CD4-positive, alpha-beta T cell treated with Interleukin-2 at 100 ng/mL for 4 hours (primary cell): ENCODE measurements around the gene TM2D1.

ENCODE experiments used
- DNase-seq: peaks from one replicate; pipeline ENCODE4 v3.0.0-alpha.2; 2020; ENCODE audit warnings: low spot score

TM2D1 gene

DNA sequence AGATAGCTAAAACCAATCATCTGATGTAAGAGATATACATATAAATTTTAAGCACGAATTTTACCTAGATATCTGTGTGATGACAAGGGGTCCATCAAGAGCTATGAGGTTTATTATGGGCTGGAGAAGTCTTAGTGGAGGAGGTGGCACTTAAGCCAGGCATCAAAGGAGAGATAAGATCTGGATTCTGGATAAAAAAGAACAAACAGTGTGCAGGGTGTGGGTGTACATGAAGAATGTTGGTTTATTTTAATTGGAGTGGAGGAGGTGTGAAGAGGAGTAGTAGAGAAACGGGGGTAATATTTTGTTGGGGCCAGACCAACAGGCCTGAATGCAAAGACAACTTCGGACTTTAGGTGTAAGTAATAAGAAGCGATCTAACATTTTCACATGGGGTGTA, 80.6 kb downstream of the TM2D1 start:
- DNase-seq = no peak

DNA sequence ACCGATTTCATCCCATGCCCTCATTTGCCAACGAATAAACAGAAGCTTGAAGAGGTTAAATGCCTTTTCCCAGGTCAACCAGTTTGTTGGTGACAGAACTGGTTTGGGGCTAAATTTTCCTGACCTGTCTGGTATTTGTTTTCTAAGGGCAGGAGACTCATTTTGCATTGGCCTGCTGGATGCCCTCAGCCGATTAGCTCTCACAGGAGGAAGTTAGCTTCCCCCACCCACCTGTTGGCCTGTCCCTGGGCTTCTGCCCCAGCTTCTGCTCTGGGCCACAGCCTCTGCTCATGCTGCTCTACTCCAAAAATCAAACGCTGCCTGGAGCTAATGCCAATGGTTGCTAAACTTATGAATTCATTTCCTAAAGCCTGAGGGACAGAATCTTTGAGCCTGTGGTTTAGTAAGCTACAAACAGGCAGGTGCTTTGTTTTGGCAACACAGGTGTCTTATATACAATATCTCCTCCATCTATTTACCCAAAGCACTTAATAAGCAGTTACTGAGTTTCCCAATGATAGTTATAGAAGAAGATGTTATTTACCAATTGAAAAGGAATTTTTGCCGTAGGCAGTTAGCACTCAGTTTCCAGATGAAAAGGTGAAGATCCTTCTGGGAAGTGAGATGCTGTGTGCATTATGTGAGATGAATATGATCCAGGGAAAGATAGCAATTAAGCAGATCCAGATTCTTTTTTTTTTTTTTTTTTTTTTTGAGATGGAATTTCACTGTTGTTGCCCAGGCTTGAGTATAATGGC, 82.3 kb downstream of the TM2D1 start:
- DNase-seq = no peak

DNA sequence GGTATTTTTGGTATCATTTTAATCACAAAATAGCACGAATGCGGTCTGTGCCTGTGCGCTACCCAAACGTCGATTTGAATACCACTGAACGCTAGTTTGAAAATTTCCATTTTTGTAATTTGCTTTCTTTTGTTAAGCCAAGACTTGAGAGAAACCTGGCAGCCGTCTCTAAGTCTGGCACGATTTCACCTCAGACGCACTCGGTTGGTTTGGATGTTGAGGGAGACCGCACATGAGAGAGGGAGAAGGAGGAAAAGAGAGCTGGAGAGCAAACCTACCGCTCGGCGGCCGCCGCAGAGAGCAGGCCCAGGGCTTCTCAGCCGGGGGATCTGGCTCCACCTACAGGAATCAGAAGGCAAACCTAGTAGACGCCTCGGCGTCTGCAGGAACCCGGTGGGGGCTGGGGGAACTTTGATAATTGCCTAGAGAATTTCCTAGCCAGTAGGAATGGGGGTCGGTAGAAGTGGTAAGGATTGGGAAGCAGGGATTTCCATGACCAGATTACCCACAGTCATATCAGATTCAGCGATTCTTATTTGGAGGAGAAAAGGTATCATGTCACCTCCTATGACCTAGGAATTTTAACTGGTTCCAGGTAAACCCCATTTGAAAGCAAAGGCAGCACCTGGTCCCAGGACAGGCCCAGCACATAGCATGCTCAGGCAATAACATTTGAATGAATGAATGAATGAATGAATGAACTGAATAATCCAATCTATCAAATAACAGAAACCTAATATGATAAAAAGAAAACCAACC, 83.2 kb downstream of the TM2D1 start:
- DNase-seq = peak; percentile 44

DNA sequence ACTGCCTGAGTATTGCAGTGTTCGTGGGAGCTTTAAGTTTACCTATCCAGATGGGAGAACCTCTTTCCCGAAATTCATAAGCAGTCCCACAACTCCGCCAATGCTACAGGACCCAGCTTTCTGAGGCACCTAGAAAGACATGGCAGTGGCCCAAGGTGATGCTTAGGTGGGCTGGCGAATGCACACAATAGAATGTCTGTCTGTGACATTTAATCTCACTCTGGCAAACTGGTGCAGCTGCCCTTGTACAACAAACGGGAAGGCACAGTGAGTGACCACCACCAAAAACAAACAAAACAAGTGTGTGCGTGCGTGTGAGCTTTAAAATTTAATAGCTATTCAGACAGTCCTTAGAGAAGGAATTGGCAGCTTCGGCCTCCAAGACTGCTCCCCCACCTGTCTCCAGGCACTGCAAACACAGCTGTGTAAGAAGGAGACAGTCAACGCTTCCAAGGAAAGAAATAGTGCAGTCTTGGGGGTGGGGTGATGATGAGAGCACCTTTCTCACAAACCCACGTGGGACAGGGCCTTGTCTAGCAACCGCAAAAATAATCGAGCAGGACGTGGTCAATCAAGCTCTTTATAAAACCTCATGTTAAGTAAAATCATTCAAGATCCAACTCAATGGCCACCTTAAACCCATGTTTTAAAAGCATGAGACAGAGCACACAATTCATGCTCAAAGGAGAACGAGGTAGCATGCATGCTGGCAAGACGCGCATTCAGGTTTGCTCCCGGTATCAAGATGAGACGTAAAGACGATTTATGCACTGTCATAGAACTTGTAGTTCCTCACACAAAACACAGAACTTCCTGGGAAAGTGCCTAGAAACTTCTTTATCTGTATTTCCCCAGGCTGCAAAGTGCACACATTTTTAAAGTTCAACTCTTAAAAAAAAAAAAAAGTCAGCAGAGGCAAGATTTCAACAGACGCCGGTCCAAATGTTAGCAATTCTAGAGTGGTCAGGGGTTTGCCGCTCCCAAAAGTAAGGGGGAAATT, 84.1 kb downstream of the TM2D1 start:
- no peak for DNase-seq

DNA sequence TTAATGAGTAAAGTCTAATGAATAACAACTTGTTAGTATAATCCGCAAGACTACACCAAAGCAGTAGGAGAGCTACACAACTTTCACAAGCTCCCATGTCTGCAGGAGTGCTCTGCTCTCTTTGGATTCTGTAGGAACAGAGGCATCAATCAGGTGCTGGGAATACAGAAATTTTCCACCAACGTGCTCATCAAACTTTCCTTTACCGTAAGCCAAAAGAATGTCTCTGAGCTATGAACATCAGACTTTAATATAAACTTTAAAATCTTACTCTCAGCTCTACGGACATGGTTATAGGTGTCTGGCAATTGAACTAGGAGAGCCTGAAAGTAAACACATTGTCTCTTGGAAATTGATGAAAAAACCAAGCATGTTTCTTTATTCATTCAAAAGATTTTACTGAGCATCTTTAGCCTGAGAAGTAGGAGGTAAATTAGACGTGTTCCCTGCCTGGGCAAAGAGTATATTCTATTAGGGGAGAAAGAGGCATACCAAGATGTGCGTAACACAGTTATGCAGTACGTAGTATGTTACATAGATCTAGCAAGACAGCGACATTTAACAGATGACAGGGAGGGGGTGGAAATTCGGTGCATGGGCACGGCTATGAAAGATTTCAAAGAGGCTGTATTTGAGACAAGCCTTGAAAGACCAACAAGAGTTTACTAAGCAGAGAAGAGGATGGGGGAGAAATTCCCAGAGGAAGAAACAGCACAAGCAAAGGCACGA, 85.2 kb downstream of the TM2D1 start:
- DNase-seq = no peak

DNA sequence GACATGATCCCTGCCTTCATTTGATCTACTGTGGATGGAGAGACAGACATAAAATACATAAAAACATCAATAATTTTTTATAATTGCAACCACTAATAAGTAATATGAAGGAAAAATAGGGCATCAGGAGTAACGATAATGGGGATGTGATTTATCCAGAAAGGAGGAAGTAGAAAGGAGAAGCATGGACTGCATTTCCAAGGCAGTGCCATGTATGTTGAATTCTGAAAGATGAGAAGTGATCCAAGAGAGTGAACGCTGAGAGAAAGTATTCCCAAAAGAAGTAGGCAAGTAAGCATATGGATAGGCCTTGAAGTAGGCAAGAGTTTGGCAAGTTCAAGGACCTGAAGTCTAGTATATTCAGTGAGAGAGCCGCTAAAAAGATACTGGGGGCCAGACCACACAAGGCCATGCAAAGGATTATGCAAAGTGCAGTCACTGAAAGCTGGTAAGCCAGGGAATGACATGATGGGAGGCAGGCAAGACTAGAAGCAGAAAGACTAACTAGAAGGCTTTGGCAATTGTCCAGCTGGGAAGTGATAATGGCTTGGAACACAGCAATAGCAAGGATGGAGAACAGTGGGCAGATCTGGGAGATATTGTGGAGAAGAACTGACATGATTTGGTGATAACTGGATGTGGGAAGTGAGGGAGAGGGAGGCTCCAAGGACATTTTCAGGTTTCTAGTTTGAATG, 85.9 kb downstream of the TM2D1 start:
- DNase-seq = no peak

DNA sequence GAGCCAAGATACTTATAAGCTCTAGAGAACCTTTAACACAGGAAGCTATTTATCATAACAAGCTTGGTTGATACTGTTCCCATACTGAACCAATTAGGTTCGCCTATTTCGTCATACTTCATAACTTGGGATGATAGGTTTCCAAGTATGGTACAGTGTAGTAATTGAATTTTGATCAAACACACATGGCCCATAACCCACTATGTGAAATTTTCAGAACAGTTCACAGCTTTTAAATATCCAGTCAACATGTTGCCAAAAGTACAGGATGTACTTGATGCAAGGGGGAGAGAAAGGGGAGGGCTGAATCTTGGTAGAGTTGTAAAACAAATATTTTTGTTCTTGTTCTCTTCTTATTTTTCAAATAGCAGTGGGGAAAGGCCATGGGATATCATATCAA, 86.6 kb downstream of the TM2D1 start:
- DNase-seq = no peak

DNA sequence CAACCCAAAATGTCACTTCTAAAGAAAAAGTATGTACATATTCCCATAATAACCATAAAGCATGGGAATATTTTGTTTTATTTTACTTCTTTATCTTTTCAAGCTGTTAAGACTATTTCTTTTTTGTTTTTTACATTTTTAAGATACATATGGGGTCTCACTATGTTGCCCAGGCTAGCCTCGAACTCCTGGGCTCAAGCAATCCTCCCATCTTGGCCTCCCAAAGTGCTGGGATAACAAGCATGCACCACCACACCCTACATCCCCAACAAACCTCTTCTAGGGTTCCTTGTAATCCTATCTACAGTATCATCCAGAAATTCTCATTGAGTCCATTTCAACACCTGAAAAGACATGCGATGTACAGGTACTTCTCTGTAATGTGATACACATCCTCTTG, 87.5 kb downstream of the TM2D1 start:
- no peak for DNase-seq

DNA sequence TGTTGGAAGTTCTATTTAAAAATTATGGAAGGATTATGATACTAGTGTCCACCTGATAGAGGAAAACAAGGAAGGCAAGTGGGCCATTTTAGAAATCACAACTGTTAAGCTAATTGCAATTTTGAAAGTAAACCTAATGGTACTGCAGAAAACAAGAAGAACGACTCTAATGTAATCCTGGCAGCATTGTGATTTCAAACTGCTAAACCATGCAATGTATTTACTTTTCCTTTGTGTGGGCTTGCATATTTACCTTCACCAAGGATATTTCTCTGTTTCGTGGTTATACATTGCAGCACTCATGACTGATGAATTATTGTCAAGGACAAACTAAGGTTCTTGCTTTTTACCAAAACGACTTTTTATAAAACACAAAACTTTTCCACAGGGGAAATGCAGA, 88.1 kb downstream of the TM2D1 start:
- no peak for DNase-seq

DNA sequence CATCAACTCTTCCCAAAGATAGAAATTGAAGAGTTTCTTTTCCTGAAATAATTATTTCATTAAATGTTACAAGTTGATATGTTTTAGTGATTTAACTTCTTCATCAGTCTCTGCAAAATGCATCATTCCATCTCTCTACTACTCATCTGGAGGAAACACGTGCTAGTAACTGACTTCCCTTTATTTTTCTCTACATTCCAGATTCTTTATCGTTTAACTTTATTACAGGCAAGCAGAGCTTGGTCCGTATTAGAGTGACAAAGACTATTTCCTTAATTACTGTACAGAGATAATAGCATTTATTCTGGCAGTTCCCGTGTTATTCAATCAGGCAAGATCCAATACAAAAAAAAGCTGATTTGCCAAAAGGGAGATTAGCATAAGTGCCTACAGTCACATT, 88.6 kb downstream of the TM2D1 start:
- DNase-seq = no peak

DNA sequence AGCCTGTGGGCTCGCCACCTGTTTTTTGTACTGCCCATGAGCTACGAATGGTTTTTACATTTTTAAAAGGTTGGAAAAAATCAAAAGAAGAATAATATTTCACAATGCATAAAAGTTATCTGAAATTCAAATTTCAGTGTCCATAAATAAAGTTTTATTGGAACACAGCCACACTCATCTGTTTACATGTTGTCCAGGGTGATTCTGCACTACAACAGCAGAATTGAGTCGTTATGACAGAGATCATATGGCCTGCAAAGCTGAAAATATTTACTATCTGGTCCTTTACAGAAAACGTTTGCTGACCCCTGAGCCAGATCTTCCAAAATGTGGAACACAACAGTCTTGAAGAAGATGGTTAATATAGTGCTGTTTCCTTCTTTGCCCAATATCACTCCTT, 89.4 kb downstream of the TM2D1 start:
- DNase-seq = no peak

DNA sequence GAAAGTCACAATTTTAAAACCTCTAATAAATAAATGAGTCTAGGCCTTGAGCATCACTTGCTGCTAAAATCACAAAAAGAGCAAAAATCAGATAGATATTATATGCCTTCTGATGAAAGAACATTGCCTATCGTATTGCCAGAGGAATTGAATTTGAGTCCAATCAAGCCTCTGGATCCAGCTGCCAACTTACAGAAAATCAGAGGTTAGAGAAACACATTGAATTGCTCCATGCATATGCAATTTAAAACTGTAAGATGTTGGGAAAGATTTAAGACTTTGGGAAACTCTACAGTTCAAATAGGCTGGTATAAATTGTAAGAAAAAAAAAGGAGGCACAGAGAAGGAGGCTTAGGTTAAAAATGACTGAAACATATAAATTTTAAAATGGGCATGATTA, 93.5 kb downstream of the TM2D1 start:
- no peak for DNase-seq
